HepG2 (cell line): ENCODE data around the gene SPIB. TPM values are rescaled to one million over a fixed set of nuclear protein-coding genes. Genes with fewer than 3 reads are reported as not detected.

Experiments used
- ATAC-seq: fragments of 200-7000 bp; cut with Tn5 transposase; 3 replicates; pipeline ENCODE4 v1.9.1; 2020; ENCODE audit warnings: mild to moderate bottlenecking, moderate library complexity
- BruUV-seq: library from RNA; stranded (reverse); fragments of 400-500 nt; replicated peaks from 2 replicates; lab custom pipeline; 2021; lab: Mats Ljungman, UMichigan
- CTCF ChIA-PET: fragments of 300-600 bp; formaldehyde crosslinking; extraction: SDS; loops from one replicate; lab custom pipeline; 2021; ENCODE audit warnings: low total read pairs, inconsistent platforms, low intra/inter-chr PET ratio; lab: Yijun Ruan, JAX
- POLR2A ChIA-PET: fragments of 350-600 bp; sonication (Branson Sonifier 250); formaldehyde crosslinking; loops from one replicate; lab custom pipeline; 2020; ENCODE audit warnings: antibody characterized with exemption, inconsistent platforms; lab: Yijun Ruan, JAX
- DNase-seq: peaks from one replicate; pipeline ENCODE4 v3.0.0-alpha.2; 2015; ENCODE audit warnings: low spot score
- FAIRE-seq: peaks from 3 replicates; lab custom pipeline; 2011; peaks lifted over from hg19 to GRCh38; lab: Jason Lieb, UNC
- H2AFZ ChIP-seq: one replicate; pipeline ENCODE4 v1.6.1; 2011; ENCODE audit warnings: low read length, inconsistent platforms
- H3K27ac ChIP-seq: fragments of 300-600 bp; 3 replicates; pipeline ENCODE4 v1.8.0; 2011; ENCODE audit warnings: mixed run types, mild to moderate bottlenecking, mixed read lengths, low read length, inconsistent platforms; ENCODE audit not compliant: insufficient read depth; ENCODE audit errors: extremely low read length
- H3K27me3 ChIP-seq, 2 experiments: fragments of 200-600 bp in 1 of 2; 2 replicates in 1 of 2; 3 replicates in 1 of 2; pipeline versions ENCODE4 v1.6.0 to v1.8.0; 2011; ENCODE audit warnings: low read length in 2 of 2, mild to moderate bottlenecking in 2 of 2, moderate library complexity in 2 of 2, inconsistent platforms in 1 of 2; ENCODE audit not compliant: insufficient read depth in 2 of 2, control insufficient read depth in 1 of 2
- H3K36me3 ChIP-seq, 2 experiments: fragments of 200-600 bp in 1 of 2; replicated peaks in 1 of 2; 2 replicates in 1 of 2; 3 replicates in 1 of 2; pipeline versions ENCODE4 v1.5.1 to v1.8.0; 2011; ENCODE audit warnings: low read length in 2 of 2, inconsistent platforms in 1 of 2; ENCODE audit not compliant: insufficient read depth in 2 of 2, control insufficient read depth in 1 of 2
- H3K4me1 ChIP-seq: 2 replicates; pipeline ENCODE4 v1.5.1; 2012; ENCODE audit warnings: low read length, inconsistent platforms; ENCODE audit not compliant: insufficient read depth
- H3K4me2 ChIP-seq: 2 replicates; pipeline ENCODE4 v1.6.0; 2011; ENCODE audit warnings: low read depth, low read length, inconsistent platforms
- H3K4me3 ChIP-seq, 3 experiments: fragments of 200-600 bp in 1 of 3; sonication (generic), shearing (Covaris generic) in 1 of 3; replicated peaks in 1 of 3; 2 replicates each; pipeline ENCODE4 v1.5.1; 2011 to 2016; ENCODE audit warnings: low read length in 3 of 3, inconsistent platforms in 2 of 3, low read depth in 2 of 3, mild to moderate bottlenecking in 2 of 3, control low read depth in 1 of 3, mixed read lengths in 1 of 3; ENCODE audit not compliant: insufficient read depth in 1 of 3
- H3K79me2 ChIP-seq: one replicate; pipeline ENCODE4 v1.6.1; 2011; ENCODE audit warnings: low read length, inconsistent platforms; ENCODE audit not compliant: insufficient read depth
- H3K9ac ChIP-seq: 2 replicates; pipeline ENCODE4 v1.6.0; 2011; ENCODE audit warnings: mild to moderate bottlenecking, low read depth, low read length, inconsistent platforms; ENCODE audit not compliant: insufficient read depth
- H3K9me3 ChIP-seq: 2 replicates; pipeline ENCODE4 v1.5.1; 2012; ENCODE audit warnings: mild to moderate bottlenecking, low read length
- H4K20me1 ChIP-seq: 2 replicates; pipeline ENCODE4 v1.6.0; 2011; ENCODE audit warnings: inconsistent platforms, mild to moderate bottlenecking, low read length, moderate library complexity; ENCODE audit not compliant: insufficient read depth
- IKZF4 ChIP-seq: sonication (generic); formaldehyde crosslinking; IDR thresholded peaks from 2 replicates; pipeline ENCODE4 v1.5.1; 2020; ENCODE audit warnings: borderline replicate concordance, mild to moderate bottlenecking, low read depth, missing genetic modification reagents; ENCODE audit errors: not compliant biosample characterization
- KDM3A ChIP-seq: IDR thresholded peaks from 2 replicates; pipeline ENCODE4 v1.6.1; 2018; ENCODE audit warnings: low read depth, missing compliant biosample characterization
- NFE2 ChIP-seq: sonication (generic); formaldehyde crosslinking; IDR thresholded peaks from 2 replicates; pipeline ENCODE4 v1.4.0; 2020; ENCODE audit warnings: missing genetic modification reagents
- TRIM22 ChIP-seq: fragments of 450-650 bp; IDR thresholded peaks from 2 replicates; pipeline ENCODE4 v1.6.1; 2017
- TSC22D2 ChIP-seq: sonication (generic); formaldehyde crosslinking; IDR thresholded peaks from 2 replicates; pipeline ENCODE4 v1.5.1; 2020; ENCODE audit warnings: missing genetic modification reagents, mild to moderate bottlenecking, borderline replicate concordance
- ZBTB33 ChIP-seq: sonication (generic); formaldehyde crosslinking; IDR thresholded peaks from 2 replicates; pipeline ENCODE4 v1.4.0; 2020; ENCODE audit warnings: missing genetic modification reagents
- ZMAT5 ChIP-seq: sonication (generic); formaldehyde crosslinking; IDR thresholded peaks from 2 replicates; pipeline ENCODE4 v1.5.0; 2020; ENCODE audit warnings: mild to moderate bottlenecking, low read depth, missing genetic modification reagents, borderline replicate concordance
- ZNF30 ChIP-seq: sonication (generic); formaldehyde crosslinking; IDR thresholded peaks from 2 replicates; pipeline ENCODE4 v1.5.0; 2020; ENCODE audit warnings: mild to moderate bottlenecking, missing genetic modification reagents
- ZNF589 ChIP-seq: sonication (generic); formaldehyde crosslinking; conservative IDR thresholded peaks from 2 replicates; pipeline ENCODE4 v1.8.0; 2022; ENCODE audit warnings: mild to moderate bottlenecking, moderate library complexity, missing genetic modification reagents
- ZNF616 ChIP-seq: sonication (generic); formaldehyde crosslinking; IDR thresholded peaks from 2 replicates; pipeline ENCODE4 v1.5.0; 2020; ENCODE audit warnings: low read depth, mild to moderate bottlenecking, missing genetic modification reagents
- ZNF710 ChIP-seq: sonication (generic); formaldehyde crosslinking; IDR thresholded peaks from 2 replicates; pipeline ENCODE4 v1.5.0; 2020; ENCODE audit warnings: mild to moderate bottlenecking, missing genetic modification reagents, borderline replicate concordance
- WGBS: methylation state at CpG from one replicate; pipeline ENCODE4 v1.1.6; 2017; ENCODE audit warnings: low lambda C conversion rate; 5-methylcytosine and 5-hydroxymethylcytosine counted together
- in situ Hi-C: cut with HindIII; loops from 2 replicates; pipeline ENCODE4 v1.10.0; 2017; ENCODE audit warnings: low pct_unique_long_range_greater_than_20kb; ENCODE audit not compliant: extremely low pct_ligation_motif_present
- intact Hi-C: fragments of 100-400 bp; cut with micrococcal nuclease; formaldehyde crosslinking; loops from one replicate; pipeline ENCODE4 v1.10.0; 2022; ENCODE audit not compliant: unreplicated experiment
- polyA plus RNA-seq, 8 experiments: library from polyadenylated mRNA; depleted of rRNA in 3 of 8; stranded (reverse) in 7 of 8; unstranded in 1 of 8; fragments of >200 nt; fragmentation: Illumina TruSeq in 4 of 8; extraction: Trizol in 4 of 8; gene quantifications; 2 replicates each; pipeline versions ENCODE4 v1.2.1 to v1.2.3, GENCODE V29; 2011 to 2016; ENCODE audit warnings: low read depth in 4 of 8, missing spikeins in 1 of 8, mixed read lengths in 1 of 8; ENCODE audit not compliant: insufficient read depth in 1 of 8
- total RNA-seq, 5 experiments: library from RNA; depleted of rRNA; stranded (reverse); fragments of >200 nt; fragmentation: Illumina TruSeq; extraction: Trizol; gene quantifications; 2 replicates each; pipeline ENCODE4 v1.2.3, GENCODE V29; 2016; ENCODE audit warnings: low read depth in 1 of 5

SPIB gene
- total and polyA plus RNA-seq, 2 of the 13 experiments (the other 11 are each of a cell fraction or from before 2014, with no cell fraction given), result 0.04 TPM; not detected in 1

- FAIRE-seq (no peak), ATAC-seq (no peak), DNase-seq (no peak)
- ChIA-PET POLR2A (no interaction called here), CTCF (no interaction called here)
- Histone ChIP-seq H3K27ac (no peak overlapping the region), H3K9ac (no peak overlapping the region), H3K9me3 (no peaks in the 10 kb centered on the region), H3K4me1 (peaks cover 22% of the 10 kb centered on the region), H3K79me2 (peaks cover 32% of the 10 kb centered on the region), H3K4me3 (no peak overlapping the region), H3K36me3 (peaks cover 4 to 20% of the 10 kb centered on the region in 2 experiments; a peak in 4 of 5 replicates), H3K4me2 (no peak overlapping the region)
- in situ Hi-C loops, result no loop called here
- intact Hi-C loops, result no loop called here
- 96% methylated on average over 19 of the region's 21 CpGs for WGBS
- BruUV-seq, result no TSS peak
- TF ChIP-seq TSC22D2 (CRISPR knock-in tag) (no peak), ZBTB33 (CRISPR knock-in tag) (peak; percentile 62; the same call in 1 of the 2 replicates), ZMAT5 (CRISPR knock-in tag) (no peak)
- TF ChIP-seq, all 625 proteins: peak for 1
- no peak overlapping the region for H2AFZ ChIP-seq
- H4K20me1 ChIP-seq, result no peaks in the 10 kb centered on the region
- no peaks in the 10 kb centered on the region for H3K27me3 ChIP-seq
Measured at GRCh38 chr19:50387176-50387867, 31.4 kb upstream of the SPIB start.

GRCh38 chr19:50387868-50388245 is 30.9 kb upstream of the SPIB start:
- ATAC-seq, result no peak
- TF ChIP-seq ZNF30 (CRISPR knock-in tag) (no peak), KDM3A (no peak), ZNF710 (no peak), ZNF589 (CRISPR knock-in tag) (no peak), IKZF4 (CRISPR knock-in tag) (no peak), ZNF616 (CRISPR knock-in tag) (no peak), NFE2 (CRISPR knock-in tag) (no peak), TRIM22 (no peak)

More at GRCh38 chr19:50387868-50388245, 30.9 kb upstream of the SPIB start:
- CTCF ChIA-PET, result no interaction called here
- Histone ChIP-seq H3K79me2 (peaks cover 35% of the 10 kb centered on the region), H3K36me3 (peaks cover 4 to 20% of the 10 kb centered on the region in 2 experiments; a peak in 4 of 5 replicates), H3K27ac (no peak overlapping the region), H2AFZ (no peak overlapping the region), H3K9ac (no peak overlapping the region), H3K4me2 (no peak overlapping the region), H3K4me1 (peaks cover 22% of the 10 kb centered on the region), H4K20me1 (no peaks in the 10 kb centered on the region), H3K27me3 (no peaks in the 10 kb centered on the region), H3K4me3 (no peak overlapping the region), H3K9me3 (no peaks in the 10 kb centered on the region)
- intact Hi-C loops, result no loop called here
- DNase-seq (no peak), FAIRE-seq (no peak)
- no TSS peak for BruUV-seq
- 98% methylated on average over 8 of the region's 8 CpGs for WGBS
- POLR2A ChIA-PET, result no interaction called here
- in situ Hi-C loops, result no loop called here
